ENCODE data around the gene PDCD11.

Gene PDCD11

GRCh38 chr10:103419101-103419500, 22.7 kb downstream of the PDCD11 start:
- Histone ChIP-seq H3K27ac (no peak overlapping the region), H3K36me3 (peaks cover 80 to 98% (median 95%) of the 10 kb centered on the region in 3 donors), H3K9me3 (no peaks in the 10 kb centered on the region), H3K4me1 (no peaks in the 10 kb centered on the region), H3K4me3 (no peak overlapping the region), H3K27me3 (no peaks in the 10 kb centered on the region)
- intact Hi-C loops (cut with DNase I; ENCODE audit: low total_unique reads), result no loop called here
- no peak for DNase-seq
- no peak for TF ChIP-seq CTCF (IDR thresholded peaks at IDR 0.05)

- H3K4me1 ChIP-seq, result no peaks in the 10 kb centered on the region
- no peak for TF ChIP-seq CTCF (IDR thresholded peaks at IDR 0.05)
- H3K27ac ChIP-seq, result no peak overlapping the region
- no peaks in the 10 kb centered on the region for H3K9me3 ChIP-seq
- intact Hi-C loops (cut with DNase I; ENCODE audit: low total_unique reads), result no loop called here
- no peak for DNase-seq
- no peaks in the 10 kb centered on the region for H3K27me3 ChIP-seq
- H3K36me3 ChIP-seq, result peaks cover 61 to 100% (median 73%) of the 10 kb centered on the region in 3 donors
- H3K4me3 ChIP-seq, result no peak overlapping the region
Observed at GRCh38 chr10:103423748-103424147, 27.3 kb downstream of the PDCD11 start.

GRCh38 chr10:103427866-103428265, 31.4 kb downstream of the PDCD11 start:
- Histone ChIP-seq H3K36me3 (peaks cover 41 to 98% (median 49%) of the 10 kb centered on the region in 3 donors), H3K4me3 (no peak overlapping the region), H3K27ac (no peak overlapping the region), H3K27me3 (no peaks in the 10 kb centered on the region), H3K9me3 (no peaks in the 10 kb centered on the region), H3K4me1 (no peaks in the 10 kb centered on the region)
- DNase-seq, result peak in 1 of 2 donors; percentile 17
- intact Hi-C loops (cut with DNase I; ENCODE audit: low total_unique reads), result no loop called here
- no peak for TF ChIP-seq CTCF (IDR thresholded peaks at IDR 0.05)

GRCh38 chr10:103428989-103429643, 32.7 kb downstream of the PDCD11 start:
- no peak for DNase-seq
- no peak for TF ChIP-seq CTCF (IDR thresholded peaks at IDR 0.05)
- no peak overlapping the region for H3K27ac ChIP-seq
- H3K36me3 ChIP-seq, result peaks cover 36 to 98% (median 37%) of the 10 kb centered on the region in 3 donors
- H3K27me3 ChIP-seq, result no peaks in the 10 kb centered on the region
- no peaks in the 10 kb centered on the region for H3K4me1 ChIP-seq
- intact Hi-C loops (cut with DNase I; ENCODE audit: low total_unique reads), result no loop called here
- no peaks in the 10 kb centered on the region for H3K9me3 ChIP-seq
- H3K4me3 ChIP-seq, result no peak overlapping the region

- no peaks in the 10 kb centered on the region for H3K9me3 ChIP-seq
- TF ChIP-seq CTCF (IDR thresholded peaks at IDR 0.05), result no peak
- no peak overlapping the region for H3K27ac ChIP-seq
- no peaks in the 10 kb centered on the region for H3K4me1 ChIP-seq
- H3K36me3 ChIP-seq, result peaks cover 32 to 98% (median 39%) of the 10 kb centered on the region in 3 donors
- peak in 1 of 2 donors; percentile 2 for DNase-seq
- no peak overlapping the region for H3K4me3 ChIP-seq
- intact Hi-C loops (cut with DNase I; ENCODE audit: low total_unique reads), result no loop called here
- no peaks in the 10 kb centered on the region for H3K27me3 ChIP-seq
Observed at GRCh38 chr10:103429647-103430046, 33.2 kb downstream of the PDCD11 start.

Data from tibial artery (tissue), 4 donors.